ENCODE measurements around the gene RSAD2. TPM values are rescaled to one million over a fixed set of nuclear protein-coding genes. Genes with fewer than 3 reads are reported as not detected.
A peak's percentile ranks its signal among the peaks of the same experiment; 100 is the strongest.
"Not testable (repeated sequence)": the region's sequence is repeated elsewhere in the genome, so short reads cannot be mapped to it uniquely, and the experiment has no call there.

RSAD2 gene
- polyA plus RNA-seq, 5 donors = 3.7 to 5.8 (median 4.7) TPM

GRCh38 chr2:6902581-6902980 lies 25.0 kb downstream of the RSAD2 start:
- not testable (repeated sequence) for DNase-seq

GRCh38 chr2:6905668-6906067 lies 28.1 kb downstream of the RSAD2 start:
- no peak for DNase-seq

GRCh38 chr2:6906165-6906741 lies 28.7 kb downstream of the RSAD2 start:
- no peak for DNase-seq

GRCh38 chr2:6908291-6908690 lies 30.7 kb downstream of the RSAD2 start:
- DNase-seq = no peak

- DNase-seq = no peak
These were observed 32.1 kb downstream of the RSAD2 start for GRCh38 chr2:6909431-6910385.

- no peak for DNase-seq
These were observed 34.1 kb downstream of the RSAD2 start for GRCh38 chr2:6911721-6912120.

- DNase-seq = no peak
These were observed 36.0 kb downstream of the RSAD2 start for GRCh38 chr2:6913415-6914157.

- DNase-seq = no peak
These were observed 37.3 kb downstream of the RSAD2 start for GRCh38 chr2:6914828-6915227.

GRCh38 chr2:6915399-6915798 lies 37.8 kb downstream of the RSAD2 start:
- no peak for DNase-seq

GRCh38 chr2:6916224-6916623 lies 38.6 kb downstream of the RSAD2 start:
- DNase-seq = no peak

- no peak for DNase-seq
These were observed 39.1 kb downstream of the RSAD2 start for GRCh38 chr2:6916736-6917070.

GRCh38 chr2:6917071-6917760 lies 39.6 kb downstream of the RSAD2 start, which contains the start of gene RNF144A:
Gene RNF144A, plus strand, starts transcription at chr2:6917412. Its CDS starts 79,515 bp downstream, at chr2:6996927.
- DNase-seq = peak; percentile 56 to 57

- DNase-seq = no peak
These were observed 40.3 kb downstream of the RSAD2 start for GRCh38 chr2:6917761-6918421.

- DNase-seq = no peak
These were observed 42.5 kb downstream of the RSAD2 start for GRCh38 chr2:6919901-6920742.

GRCh38 chr2:6920743-6921064 lies 43.1 kb downstream of the RSAD2 start:
- no peak for DNase-seq

GRCh38 chr2:6921321-6921922 lies 43.8 kb downstream of the RSAD2 start:
- no peak for DNase-seq

- DNase-seq = no peak
These were observed 44.7 kb downstream of the RSAD2 start for GRCh38 chr2:6922201-6922656.

- no peak for DNase-seq
These were observed 45.7 kb downstream of the RSAD2 start for GRCh38 chr2:6923319-6923718.

GRCh38 chr2:6924101-6924923 lies 46.7 kb downstream of the RSAD2 start:
- DNase-seq = no peak

Data from right lung (tissue), 5 donors.